SK-N-SH treated with all-trans-retinoic acid at 6 μM for 48 hours (cell line): ENCODE data around the gene ASB4.

Experiments
- ATAC-seq: fragments of 200-7000 bp; cut with Tn5 transposase; 3 replicates; pipeline ENCODE4 v1.9.1; 2020; ENCODE audit warnings: mild to moderate bottlenecking, moderate library complexity
- ARNTL ChIP-seq: fragments of 450-650 bp; formaldehyde crosslinking; IDR thresholded peaks from 2 replicates; pipeline ENCODE4 v1.5.0; 2020; ENCODE audit warnings: low read depth, mild to moderate bottlenecking, moderate library complexity, borderline replicate concordance
- BACH2 ChIP-seq: fragments of 250-450 bp; sonication (Bioruptor Pico); IDR thresholded peaks from 2 replicates; pipeline ENCODE4 v1.9.0; 2021; ENCODE audit warnings: mild to moderate bottlenecking, borderline replicate concordance
- CSDC2 ChIP-seq: fragments of 250-450 bp; sonication (Bioruptor Pico); IDR thresholded peaks from 2 replicates; pipeline ENCODE4 v1.5.0; 2020; ENCODE audit warnings: mild to moderate bottlenecking, moderate library complexity
- ESRRG ChIP-seq: fragments of 250-450 bp; sonication (Bioruptor Pico); IDR thresholded peaks from 2 replicates; pipeline ENCODE4 v1.6.1; 2021; ENCODE audit warnings: mild to moderate bottlenecking
- GLIS3 ChIP-seq: fragments of 250-450 bp; sonication (Bioruptor Pico); IDR thresholded peaks from 2 replicates; pipeline ENCODE4 v1.5.0; 2020; ENCODE audit warnings: mild to moderate bottlenecking, moderate library complexity
- OSR1 ChIP-seq: fragments of 250-450 bp; sonication (Bioruptor Pico); IDR thresholded peaks from 2 replicates; pipeline ENCODE4 v1.8.0; 2022; ENCODE audit warnings: moderate library complexity, mild to moderate bottlenecking, inconsistent platforms
- PPARA ChIP-seq: fragments of 250-450 bp; sonication (Bioruptor Pico); IDR thresholded peaks from 2 replicates; pipeline ENCODE4 v1.5.0; 2020; ENCODE audit warnings: mild to moderate bottlenecking, borderline replicate concordance
- RARB ChIP-seq: fragments of 250-450 bp; sonication (Bioruptor Pico); IDR thresholded peaks from 2 replicates; pipeline ENCODE4 v1.8.0; 2021; ENCODE audit warnings: mild to moderate bottlenecking, moderate library complexity
- SNAI2 ChIP-seq: fragments of 250-450 bp; sonication (Bioruptor Pico); IDR thresholded peaks from 2 replicates; pipeline ENCODE4 v1.5.0; 2020; ENCODE audit warnings: mild to moderate bottlenecking, moderate library complexity
- TCF4 ChIP-seq: fragments of 250-450 bp; sonication (Bioruptor Pico); IDR thresholded peaks from 2 replicates; pipeline ENCODE4 v1.8.0; 2021; ENCODE audit warnings: mild to moderate bottlenecking, moderate library complexity, borderline replicate concordance
- ZC3H10 ChIP-seq: fragments of 250-450 bp; sonication (Bioruptor Pico); IDR thresholded peaks from 2 replicates; pipeline ENCODE4 v1.5.1; 2021; ENCODE audit warnings: mild to moderate bottlenecking, moderate library complexity
- ZFP30 ChIP-seq: fragments of 450-650 bp; formaldehyde crosslinking; IDR thresholded peaks from 2 replicates; pipeline ENCODE4 v1.5.0; 2022; ENCODE audit warnings: mild to moderate bottlenecking, moderate library complexity
- ZNF565 ChIP-seq: fragments of 450-650 bp; formaldehyde crosslinking; conservative IDR thresholded peaks from 2 replicates; pipeline ENCODE4 v1.5.0; 2020; ENCODE audit warnings: low read depth, mild to moderate bottlenecking, moderate library complexity
- ZNF70 ChIP-seq: fragments of 450-650 bp; formaldehyde crosslinking; IDR thresholded peaks from 2 replicates; pipeline ENCODE4 v1.5.0; 2020; ENCODE audit warnings: mild to moderate bottlenecking, moderate library complexity
- ZNF8 ChIP-seq: fragments of 450-650 bp; formaldehyde crosslinking; IDR thresholded peaks from 2 replicates; pipeline ENCODE4 v1.5.0; 2020; ENCODE audit warnings: mild to moderate bottlenecking, moderate library complexity
- TF ChIP-seq, protein P1 (sequence below): fragments of 250-450 bp; sonication (Bioruptor Pico); IDR thresholded peaks from 2 replicates; pipeline ENCODE4 v1.5.0; 2020; ENCODE audit warnings: mild to moderate bottlenecking, moderate library complexity
- TF ChIP-seq, protein P2 (sequence below): fragments of 250-450 bp; sonication (Bioruptor Pico); IDR thresholded peaks from 2 replicates; pipeline ENCODE4 v1.5.1; 2020; ENCODE audit warnings: low read depth, mild to moderate bottlenecking, moderate library complexity
- TF ChIP-seq, protein P3 (sequence below): fragments of 250-450 bp; sonication (Bioruptor Pico); IDR thresholded peaks from 2 replicates; pipeline ENCODE4 v1.8.0; 2020; ENCODE audit warnings: mild to moderate bottlenecking, moderate library complexity, borderline replicate concordance
- TF ChIP-seq, protein P4 (sequence below): fragments of 250-450 bp; sonication (Bioruptor Pico); IDR thresholded peaks from 2 replicates; pipeline ENCODE4 v1.8.0; 2021; ENCODE audit warnings: low read depth, mild to moderate bottlenecking, moderate library complexity, borderline replicate concordance
- TF ChIP-seq, protein P5 (sequence below): fragments of 250-450 bp; sonication (Bioruptor Pico); IDR thresholded peaks from 2 replicates; pipeline ENCODE4 v1.5.1; 2021; ENCODE audit warnings: mild to moderate bottlenecking, moderate library complexity

Gene ASB4

DNA sequence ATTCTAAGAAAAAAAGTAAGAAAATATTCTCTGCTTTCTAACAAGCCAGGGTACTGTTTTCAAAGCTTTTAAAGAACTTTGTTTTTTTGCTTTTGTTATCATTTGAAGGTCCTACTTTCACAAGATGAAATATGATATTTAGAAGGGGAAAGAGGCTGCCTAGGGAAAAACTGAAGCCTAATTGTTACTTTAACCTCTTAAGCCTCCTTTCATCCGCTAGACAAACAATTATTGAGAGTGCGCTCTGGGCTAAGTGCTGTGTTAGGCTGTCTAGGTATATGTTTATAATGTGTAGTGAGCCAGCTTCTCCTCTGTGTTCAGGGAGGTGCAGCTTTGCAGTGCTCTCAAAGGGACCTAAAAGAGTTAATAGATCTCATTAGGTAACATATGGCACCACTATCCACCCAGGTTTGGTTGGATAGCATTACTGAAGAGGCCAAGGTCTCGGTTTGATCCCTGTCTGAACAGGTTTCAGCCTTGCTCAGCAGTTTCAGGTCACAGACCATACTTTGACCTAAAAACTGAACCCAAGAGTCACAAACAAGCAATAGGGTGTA, 92.6 kb downstream of the ASB4 start:
- TF ChIP-seq PPARA (CRISPR knock-in tag) (no peak), BACH2 (no peak), CSDC2 (CRISPR knock-in tag) (no peak)
- TF ChIP-seq, all 23 proteins: peak for 0
- no peak for ATAC-seq

DNA sequence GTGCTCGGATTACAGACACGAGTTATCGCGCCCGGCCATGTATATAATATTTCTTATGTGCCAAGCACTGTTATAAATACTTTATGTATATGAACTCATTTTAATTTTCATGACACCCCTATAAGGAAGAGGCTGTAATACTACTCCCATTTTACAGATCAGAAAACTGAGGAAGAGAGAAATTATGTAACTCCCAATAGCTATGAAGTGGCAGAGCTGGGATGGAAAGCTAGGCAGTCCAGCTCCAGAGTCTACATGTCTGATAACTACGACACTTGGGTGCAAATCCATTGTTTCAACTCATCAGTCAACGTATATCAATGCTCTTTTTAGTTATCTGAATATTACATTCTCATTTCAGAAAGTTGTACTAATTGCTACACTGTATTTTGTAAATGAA, 93.6 kb downstream of the ASB4 start:
- no peak for ATAC-seq
- TF ChIP-seq PPARA (CRISPR knock-in tag) (no peak), TCF4 (CRISPR knock-in tag) (no peak), OSR1 (no peak), SNAI2 (CRISPR knock-in tag) (no peak)

DNA sequence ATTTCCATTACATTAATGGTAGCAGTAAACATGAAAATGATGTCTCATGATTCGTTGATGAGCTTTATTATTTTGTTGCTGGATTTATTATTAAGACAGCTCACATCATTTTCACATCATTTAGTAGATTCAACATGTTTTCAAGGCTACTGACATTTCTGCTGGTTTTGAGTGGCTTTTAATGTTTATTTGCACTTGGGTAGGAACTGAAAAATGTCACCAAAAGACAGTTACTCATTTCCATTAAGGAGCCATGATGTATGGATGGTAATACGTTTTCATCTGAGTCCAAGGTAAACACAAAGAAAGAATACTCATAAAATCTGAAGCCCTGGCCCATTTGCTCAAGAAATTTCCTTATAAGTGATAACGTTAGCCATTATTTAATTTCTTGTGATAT, 95.7 kb downstream of the ASB4 start:
- TF ChIP-seq RARB (CRISPR knock-in tag) (no peak), ZNF8 (CRISPR knock-in tag) (no peak), SNAI2 (CRISPR knock-in tag) (no peak), PPARA (CRISPR knock-in tag) (no peak), ESRRG (CRISPR knock-in tag) (no peak), CSDC2 (CRISPR knock-in tag) (no peak), GLIS3 (CRISPR knock-in tag) (no peak), ZNF70 (CRISPR knock-in tag) (no peak), TCF4 (CRISPR knock-in tag) (no peak), BACH2 (no peak)
- TF ChIP-seq, protein P1, sequence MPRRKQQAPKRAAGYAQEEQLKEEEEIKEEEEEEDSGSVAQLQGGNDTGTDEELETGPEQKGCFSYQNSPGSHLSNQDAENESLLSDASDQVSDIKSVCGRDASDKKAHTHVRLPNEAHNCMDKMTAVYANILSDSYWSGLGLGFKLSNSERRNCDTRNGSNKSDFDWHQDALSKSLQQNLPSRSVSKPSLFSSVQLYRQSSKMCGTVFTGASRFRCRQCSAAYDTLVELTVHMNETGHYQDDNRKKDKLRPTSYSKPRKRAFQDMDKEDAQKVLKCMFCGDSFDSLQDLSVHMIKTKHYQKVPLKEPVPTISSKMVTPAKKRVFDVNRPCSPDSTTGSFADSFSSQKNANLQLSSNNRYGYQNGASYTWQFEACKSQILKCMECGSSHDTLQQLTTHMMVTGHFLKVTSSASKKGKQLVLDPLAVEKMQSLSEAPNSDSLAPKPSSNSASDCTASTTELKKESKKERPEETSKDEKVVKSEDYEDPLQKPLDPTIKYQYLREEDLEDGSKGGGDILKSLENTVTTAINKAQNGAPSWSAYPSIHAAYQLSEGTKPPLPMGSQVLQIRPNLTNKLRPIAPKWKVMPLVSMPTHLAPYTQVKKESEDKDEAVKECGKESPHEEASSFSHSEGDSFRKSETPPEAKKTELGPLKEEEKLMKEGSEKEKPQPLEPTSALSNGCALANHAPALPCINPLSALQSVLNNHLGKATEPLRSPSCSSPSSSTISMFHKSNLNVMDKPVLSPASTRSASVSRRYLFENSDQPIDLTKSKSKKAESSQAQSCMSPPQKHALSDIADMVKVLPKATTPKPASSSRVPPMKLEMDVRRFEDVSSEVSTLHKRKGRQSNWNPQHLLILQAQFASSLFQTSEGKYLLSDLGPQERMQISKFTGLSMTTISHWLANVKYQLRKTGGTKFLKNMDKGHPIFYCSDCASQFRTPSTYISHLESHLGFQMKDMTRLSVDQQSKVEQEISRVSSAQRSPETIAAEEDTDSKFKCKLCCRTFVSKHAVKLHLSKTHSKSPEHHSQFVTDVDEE: no peak
- TF ChIP-seq, protein P2, sequence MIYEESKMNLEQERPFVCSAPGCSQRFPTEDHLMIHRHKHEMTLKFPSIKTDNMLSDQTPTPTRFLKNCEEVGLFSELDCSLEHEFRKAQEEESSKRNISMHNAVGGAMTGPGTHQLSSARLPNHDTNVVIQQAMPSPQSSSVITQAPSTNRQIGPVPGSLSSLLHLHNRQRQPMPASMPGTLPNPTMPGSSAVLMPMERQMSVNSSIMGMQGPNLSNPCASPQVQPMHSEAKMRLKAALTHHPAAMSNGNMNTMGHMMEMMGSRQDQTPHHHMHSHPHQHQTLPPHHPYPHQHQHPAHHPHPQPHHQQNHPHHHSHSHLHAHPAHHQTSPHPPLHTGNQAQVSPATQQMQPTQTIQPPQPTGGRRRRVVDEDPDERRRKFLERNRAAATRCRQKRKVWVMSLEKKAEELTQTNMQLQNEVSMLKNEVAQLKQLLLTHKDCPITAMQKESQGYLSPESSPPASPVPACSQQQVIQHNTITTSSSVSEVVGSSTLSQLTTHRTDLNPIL (CRISPR knock-in tag): no peak
- TF ChIP-seq, protein P3, sequence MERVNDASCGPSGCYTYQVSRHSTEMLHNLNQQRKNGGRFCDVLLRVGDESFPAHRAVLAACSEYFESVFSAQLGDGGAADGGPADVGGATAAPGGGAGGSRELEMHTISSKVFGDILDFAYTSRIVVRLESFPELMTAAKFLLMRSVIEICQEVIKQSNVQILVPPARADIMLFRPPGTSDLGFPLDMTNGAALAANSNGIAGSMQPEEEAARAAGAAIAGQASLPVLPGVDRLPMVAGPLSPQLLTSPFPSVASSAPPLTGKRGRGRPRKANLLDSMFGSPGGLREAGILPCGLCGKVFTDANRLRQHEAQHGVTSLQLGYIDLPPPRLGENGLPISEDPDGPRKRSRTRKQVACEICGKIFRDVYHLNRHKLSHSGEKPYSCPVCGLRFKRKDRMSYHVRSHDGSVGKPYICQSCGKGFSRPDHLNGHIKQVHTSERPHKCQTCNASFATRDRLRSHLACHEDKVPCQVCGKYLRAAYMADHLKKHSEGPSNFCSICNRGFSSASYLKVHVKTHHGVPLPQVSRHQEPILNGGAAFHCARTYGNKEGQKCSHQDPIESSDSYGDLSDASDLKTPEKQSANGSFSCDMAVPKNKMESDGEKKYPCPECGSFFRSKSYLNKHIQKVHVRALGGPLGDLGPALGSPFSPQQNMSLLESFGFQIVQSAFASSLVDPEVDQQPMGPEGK (CRISPR knock-in tag): no peak
- no peak for ATAC-seq

DNA sequence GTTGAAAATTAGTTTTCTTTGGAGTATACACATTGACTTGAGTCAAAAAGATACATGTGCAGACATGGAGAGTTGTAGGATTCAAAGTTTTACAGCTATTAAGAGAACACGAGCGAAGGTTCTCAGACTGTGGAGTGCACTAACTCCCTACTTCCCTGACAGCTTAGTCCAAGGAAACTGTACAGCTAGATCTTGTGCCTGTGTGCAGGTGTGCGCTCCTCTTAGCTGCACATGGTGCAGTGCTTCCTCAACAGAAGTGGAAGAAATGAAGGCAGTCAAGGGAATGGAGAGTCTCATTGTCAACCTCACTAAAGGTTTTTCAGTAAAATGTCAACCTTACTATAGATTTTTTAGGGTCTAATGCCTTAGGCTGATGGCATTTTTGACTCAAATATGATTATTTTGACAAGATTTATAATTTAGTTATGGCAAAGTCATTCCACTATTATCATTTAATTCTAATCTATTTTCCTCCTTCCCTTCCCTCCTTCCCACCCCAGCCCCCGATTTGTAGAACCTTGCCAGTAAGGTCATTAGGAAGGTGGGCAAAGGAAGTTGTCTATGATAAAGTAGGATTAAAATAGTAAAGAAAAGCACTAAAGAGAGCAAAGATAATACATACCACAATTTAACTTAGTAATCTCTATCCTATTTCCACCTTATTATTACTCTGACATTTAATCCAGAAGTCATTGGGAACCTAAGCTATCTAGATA, 97.0 kb downstream of the ASB4 start:
- ATAC-seq: no peak
- TF ChIP-seq ZFP30 (CRISPR knock-in tag) (no peak), ZNF70 (CRISPR knock-in tag) (no peak), TCF4 (CRISPR knock-in tag) (no peak), PPARA (CRISPR knock-in tag) (no peak), ZC3H10 (no peak), SNAI2 (CRISPR knock-in tag) (no peak), ZNF565 (no peak), GLIS3 (CRISPR knock-in tag) (no peak), ZNF8 (CRISPR knock-in tag) (no peak), ARNTL (no peak), RARB (CRISPR knock-in tag) (no peak)
- TF ChIP-seq, protein P1: no peak
- TF ChIP-seq, protein P4, sequence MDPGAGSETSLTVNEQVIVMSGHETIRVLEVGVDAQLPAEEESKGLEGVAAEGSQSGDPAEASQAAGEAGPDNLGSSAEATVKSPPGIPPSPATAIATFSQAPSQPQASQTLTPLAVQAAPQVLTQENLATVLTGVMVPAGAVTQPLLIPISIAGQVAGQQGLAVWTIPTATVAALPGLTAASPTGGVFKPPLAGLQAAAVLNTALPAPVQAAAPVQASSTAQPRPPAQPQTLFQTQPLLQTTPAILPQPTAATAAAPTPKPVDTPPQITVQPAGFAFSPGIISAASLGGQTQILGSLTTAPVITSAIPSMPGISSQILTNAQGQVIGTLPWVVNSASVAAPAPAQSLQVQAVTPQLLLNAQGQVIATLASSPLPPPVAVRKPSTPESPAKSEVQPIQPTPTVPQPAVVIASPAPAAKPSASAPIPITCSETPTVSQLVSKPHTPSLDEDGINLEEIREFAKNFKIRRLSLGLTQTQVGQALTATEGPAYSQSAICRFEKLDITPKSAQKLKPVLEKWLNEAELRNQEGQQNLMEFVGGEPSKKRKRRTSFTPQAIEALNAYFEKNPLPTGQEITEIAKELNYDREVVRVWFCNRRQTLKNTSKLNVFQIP (CRISPR knock-in tag): no peak
- TF ChIP-seq, protein P2 (CRISPR knock-in tag): no peak
- TF ChIP-seq, protein P5, sequence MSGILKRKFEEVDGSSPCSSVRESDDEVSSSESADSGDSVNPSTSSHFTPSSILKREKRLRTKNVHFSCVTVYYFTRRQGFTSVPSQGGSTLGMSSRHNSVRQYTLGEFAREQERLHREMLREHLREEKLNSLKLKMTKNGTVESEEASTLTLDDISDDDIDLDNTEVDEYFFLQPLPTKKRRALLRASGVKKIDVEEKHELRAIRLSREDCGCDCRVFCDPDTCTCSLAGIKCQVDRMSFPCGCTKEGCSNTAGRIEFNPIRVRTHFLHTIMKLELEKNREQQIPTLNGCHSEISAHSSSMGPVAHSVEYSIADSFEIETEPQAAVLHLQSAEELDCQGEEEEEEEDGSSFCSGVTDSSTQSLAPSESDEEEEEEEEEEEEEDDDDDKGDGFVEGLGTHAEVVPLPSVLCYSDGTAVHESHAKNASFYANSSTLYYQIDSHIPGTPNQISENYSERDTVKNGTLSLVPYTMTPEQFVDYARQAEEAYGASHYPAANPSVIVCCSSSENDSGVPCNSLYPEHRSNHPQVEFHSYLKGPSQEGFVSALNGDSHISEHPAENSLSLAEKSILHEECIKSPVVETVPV (CRISPR knock-in tag): no peak
